WERI-Rb-1 (cell line): ENCODE results near the gene KRTAP10-9.
"Not testable (repeated sequence)": the region's sequence is repeated elsewhere in the genome, so short reads cannot be mapped to it uniquely, and the experiment has no call there.

Source experiments
- DNase-seq: peaks from one replicate; pipeline ENCODE4 v3.0.0-alpha.2; 2020
- H3K27ac ChIP-seq: fragments of 250-450 bp; sonication (Bioruptor Pico); 2 replicates; pipeline ENCODE4 v1.5.1; 2020; ENCODE audit warnings: mild to moderate bottlenecking, moderate library complexity
- H3K27me3 ChIP-seq: fragments of 250-450 bp; sonication (Bioruptor Pico); 2 replicates; pipeline ENCODE4 v1.5.1; 2021; ENCODE audit warnings: mild to moderate bottlenecking, low read depth, moderate library complexity; ENCODE audit not compliant: insufficient read depth, severe bottlenecking
- H3K36me3 ChIP-seq: fragments of 250-450 bp; sonication (Bioruptor Pico); 2 replicates; pipeline ENCODE4 v1.5.1; 2020; ENCODE audit warnings: mild to moderate bottlenecking, moderate library complexity
- H3K4me3 ChIP-seq: 2 replicates; pipeline ENCODE4 v1.5.1; 2011; ENCODE audit warnings: low read depth, mild to moderate bottlenecking, control low read depth, low read length
- H3K9me3 ChIP-seq: fragments of 250-450 bp; sonication (Bioruptor Pico); 2 replicates; pipeline ENCODE4 v1.5.1; 2021; ENCODE audit warnings: mild to moderate bottlenecking, moderate library complexity; ENCODE audit not compliant: severe bottlenecking
- TF ChIP-seq, protein P1 (sequence below): IDR thresholded peaks from 2 replicates; pipeline ENCODE4 v1.5.1; 2011; ENCODE audit warnings: low read depth, mild to moderate bottlenecking, control low read depth, inconsistent platforms, low read length

KRTAP10-9 gene

DNA sequence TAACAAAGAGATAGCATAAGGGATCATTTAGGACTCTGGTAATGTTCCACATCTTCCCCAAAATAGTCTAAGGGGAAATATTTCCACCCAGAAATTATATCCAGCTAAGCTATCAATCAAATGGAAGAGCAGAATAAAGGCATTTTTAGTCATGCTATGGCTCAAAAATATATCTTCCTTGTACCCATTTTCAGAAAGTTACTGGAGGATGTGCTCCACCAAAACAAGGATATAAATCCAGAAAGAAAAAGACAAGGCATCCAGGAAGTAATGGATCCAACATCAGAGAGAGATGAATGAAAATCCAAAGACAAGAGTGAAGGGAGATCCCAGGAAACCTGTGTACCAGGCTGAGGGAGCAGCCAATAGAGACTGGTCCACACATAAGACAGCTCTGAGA, 17.7 kb upstream of the KRTAP10-9 start:
- no peaks in the 10 kb centered on the region for H3K27me3 ChIP-seq
- H3K4me3 ChIP-seq, result no peak overlapping the region
- peaks cover 27% of the 10 kb centered on the region for H3K9me3 ChIP-seq
- DNase-seq, result no peak
- no peaks in the 10 kb centered on the region for H3K36me3 ChIP-seq
- no peak overlapping the region for H3K27ac ChIP-seq
- TF ChIP-seq, protein P1, sequence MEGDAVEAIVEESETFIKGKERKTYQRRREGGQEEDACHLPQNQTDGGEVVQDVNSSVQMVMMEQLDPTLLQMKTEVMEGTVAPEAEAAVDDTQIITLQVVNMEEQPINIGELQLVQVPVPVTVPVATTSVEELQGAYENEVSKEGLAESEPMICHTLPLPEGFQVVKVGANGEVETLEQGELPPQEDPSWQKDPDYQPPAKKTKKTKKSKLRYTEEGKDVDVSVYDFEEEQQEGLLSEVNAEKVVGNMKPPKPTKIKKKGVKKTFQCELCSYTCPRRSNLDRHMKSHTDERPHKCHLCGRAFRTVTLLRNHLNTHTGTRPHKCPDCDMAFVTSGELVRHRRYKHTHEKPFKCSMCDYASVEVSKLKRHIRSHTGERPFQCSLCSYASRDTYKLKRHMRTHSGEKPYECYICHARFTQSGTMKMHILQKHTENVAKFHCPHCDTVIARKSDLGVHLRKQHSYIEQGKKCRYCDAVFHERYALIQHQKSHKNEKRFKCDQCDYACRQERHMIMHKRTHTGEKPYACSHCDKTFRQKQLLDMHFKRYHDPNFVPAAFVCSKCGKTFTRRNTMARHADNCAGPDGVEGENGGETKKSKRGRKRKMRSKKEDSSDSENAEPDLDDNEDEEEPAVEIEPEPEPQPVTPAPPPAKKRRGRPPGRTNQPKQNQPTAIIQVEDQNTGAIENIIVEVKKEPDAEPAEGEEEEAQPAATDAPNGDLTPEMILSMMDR, result no peak

- not testable (repeated sequence) for H3K27me3 ChIP-seq, H3K27ac ChIP-seq, H3K4me3 ChIP-seq, DNase-seq, H3K36me3 ChIP-seq
- H3K9me3 ChIP-seq, result peaks cover 21% of the 10 kb centered on the region
These were observed 16.6 kb upstream of the KRTAP10-9 start for GRCh38 chr21:44610157-44610843.

DNA sequence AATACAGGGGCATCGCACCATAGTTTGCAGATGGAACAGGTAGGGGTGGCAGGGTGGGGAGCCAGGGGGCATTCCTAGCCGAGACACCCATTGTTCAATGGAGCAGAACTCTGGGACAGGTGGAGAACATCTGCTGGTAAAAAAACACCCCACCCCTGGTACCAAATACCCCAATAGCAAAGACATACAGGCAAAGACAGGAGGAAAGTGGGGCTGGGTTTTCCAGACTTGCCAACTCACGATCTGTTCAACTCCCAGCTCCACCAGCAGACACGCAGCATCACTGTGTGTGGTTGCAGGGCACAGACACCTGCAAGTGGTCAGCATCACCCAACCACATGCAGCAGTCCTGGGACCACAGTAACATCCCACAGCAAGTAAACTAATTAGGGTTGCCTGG, 15.3 kb upstream of the KRTAP10-9 start:
- Histone ChIP-seq H3K36me3 (no peaks in the 10 kb centered on the region), H3K27me3 (no peaks in the 10 kb centered on the region), H3K4me3 (no peak overlapping the region), H3K27ac (no peak overlapping the region), H3K9me3 (peaks cover 21% of the 10 kb centered on the region)
- TF ChIP-seq, protein P1, result no peak
- no peak for DNase-seq

GRCh38 chr21:44612029-44612486, 14.8 kb upstream of the KRTAP10-9 start, which contains the start of gene KRTAP10-8:
TSS of gene KRTAP10-8 (plus strand) at chr21:44612079. CDS start at chr21:44612101, 22 bp downstream.
- TF ChIP-seq, protein P1, result no peak
- H3K36me3 ChIP-seq, result no peaks in the 10 kb centered on the region
- H3K9me3 ChIP-seq, result peaks cover 21% of the 10 kb centered on the region
- DNase-seq, result no peak
- no peak within 1 kb of the TSS for H3K27ac ChIP-seq
- no peak within 1 kb of the TSS for H3K4me3 ChIP-seq
- H3K27me3 ChIP-seq, result no peaks in the 10 kb centered on the region

- no peak overlapping the region for H3K27ac ChIP-seq
- TF ChIP-seq, protein P1, result no peak
- H3K4me3 ChIP-seq, result no peak overlapping the region
- H3K9me3 ChIP-seq, result peaks cover 21% of the 10 kb centered on the region
- DNase-seq, result no peak
- no peaks in the 10 kb centered on the region for H3K27me3 ChIP-seq
- H3K36me3 ChIP-seq, result no peaks in the 10 kb centered on the region
These were observed 14.1 kb upstream of the KRTAP10-9 start for GRCh38 chr21:44612669-44613229.

DNA sequence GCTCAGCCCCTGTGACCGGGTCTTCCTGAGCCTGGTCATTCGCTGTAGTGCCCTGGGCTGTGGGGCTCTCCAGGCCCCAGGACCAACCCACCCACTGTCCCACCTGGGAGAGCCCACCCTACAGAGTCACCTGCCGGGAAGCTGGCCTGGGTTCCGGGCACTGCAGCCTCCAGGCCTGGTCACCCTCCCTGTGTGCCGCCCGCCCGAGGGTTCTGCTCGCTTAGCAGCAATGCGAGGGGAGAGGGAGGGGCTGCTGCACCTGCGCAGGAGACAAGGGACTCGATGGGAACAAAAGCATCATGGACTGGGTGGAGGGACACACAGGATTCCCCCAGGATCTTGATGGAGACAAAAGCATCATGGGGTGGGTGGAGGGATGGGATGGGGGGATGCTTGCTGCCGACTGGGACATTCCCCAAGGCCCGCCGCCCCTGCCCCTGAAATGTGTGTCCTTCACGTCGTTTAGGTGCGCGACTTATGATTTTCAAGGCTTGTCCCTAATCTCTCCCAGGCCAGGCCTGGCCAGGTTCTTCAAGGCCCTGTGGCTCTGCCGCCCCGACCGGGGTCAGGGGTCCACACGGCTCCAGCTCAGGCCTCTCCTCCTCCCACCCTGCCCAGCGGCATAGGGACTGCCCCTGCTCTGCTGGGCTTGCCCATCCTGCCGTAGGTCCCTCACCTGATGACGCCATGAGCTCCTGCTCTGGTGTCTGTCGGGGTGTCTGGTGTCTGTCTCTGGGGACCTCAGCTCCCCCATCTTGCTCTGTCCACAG, 13.3 kb upstream of the KRTAP10-9 start:
- Histone ChIP-seq H3K27me3 (no peaks in the 10 kb centered on the region), H3K9me3 (peaks cover 21% of the 10 kb centered on the region), H3K4me3 (no peak overlapping the region), H3K27ac (no peak overlapping the region), H3K36me3 (no peaks in the 10 kb centered on the region)
- TF ChIP-seq, protein P1, result no peak
- DNase-seq, result no peak
